Measurements from ENCODE around the gene PCED1B. TPM values are rescaled to one million over a fixed set of nuclear protein-coding genes. Genes with fewer than 3 reads are reported as not detected.
"Not testable (repeated sequence)": the region's sequence is repeated elsewhere in the genome, so short reads cannot be mapped to it uniquely, and the experiment has no call there.

Gene PCED1B
- total RNA-seq, 5 donors from 2014 or later (not counting 1 experiment from before 2014, with no cell fraction given) = 53.7 to 159 (median 119) TPM

DNA sequence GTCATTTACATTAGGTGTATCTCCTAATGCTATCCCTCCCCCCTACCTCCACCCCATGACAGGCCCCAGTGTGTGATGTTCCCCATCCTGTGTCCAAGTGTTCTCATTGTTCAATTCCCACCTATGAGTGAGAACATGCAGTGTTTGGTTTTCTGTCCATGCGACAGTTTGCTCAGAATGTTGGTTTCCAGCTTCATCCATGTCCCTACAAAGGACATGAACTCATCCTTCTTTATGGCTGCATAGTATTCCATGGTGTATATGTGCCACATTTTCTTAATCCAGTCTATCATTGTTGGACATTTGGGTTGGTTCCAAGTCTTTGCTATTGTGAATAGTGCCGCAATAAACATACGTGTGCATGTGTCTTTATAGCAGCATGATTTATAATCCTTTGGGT lies 37.9 kb downstream of the PCED1B start:
- H3K27ac Mint-ChIP-seq; H3K36me3 ChIP-seq (ENCODE audit: control insufficient read depth in 2 of 2, extremely low read depth in 1 of 2, insufficient read depth in 1 of 2, low read length in 1 of 2); H3K4me3 Mint-ChIP-seq; CTCF ChIA-PET; H3K4me1 ChIP-seq (ENCODE audit: control insufficient read depth in 1 of 2, extremely low read depth in 1 of 2, insufficient read depth in 2 of 2, low read length in 2 of 2); ATAC-seq (replicated peaks in 1 of 4); H3K9me3 ChIP-seq; H3K27me3 Mint-ChIP-seq; H3K27me3 ChIP-seq (replicated peaks in 1 of 2; ENCODE audit: control insufficient read depth in 2 of 2, extremely low read depth in 1 of 2, insufficient read depth in 2 of 2, low read length in 1 of 2); POLR2A ChIA-PET; H3K27ac ChIP-seq (ENCODE audit: low read length); H3K9me3 Mint-ChIP-seq; DNase-seq; H3K4me3 ChIP-seq (ENCODE audit: control insufficient read depth in 1 of 2, extremely low read depth in 1 of 2, low read length in 1 of 2): not testable (repeated sequence)
- Mint-ChIP-seq H3K4me1 (peaks cover 8 to 21% (median 9%) of the 10 kb centered on the region in 3 donors), H3K36me3 (peaks cover 52% of the 10 kb centered on the region)
- WGBS (ENCODE audit: insufficient coverage) = no CpG with 5 or more reads among the region's 3 CpGs

DNA sequence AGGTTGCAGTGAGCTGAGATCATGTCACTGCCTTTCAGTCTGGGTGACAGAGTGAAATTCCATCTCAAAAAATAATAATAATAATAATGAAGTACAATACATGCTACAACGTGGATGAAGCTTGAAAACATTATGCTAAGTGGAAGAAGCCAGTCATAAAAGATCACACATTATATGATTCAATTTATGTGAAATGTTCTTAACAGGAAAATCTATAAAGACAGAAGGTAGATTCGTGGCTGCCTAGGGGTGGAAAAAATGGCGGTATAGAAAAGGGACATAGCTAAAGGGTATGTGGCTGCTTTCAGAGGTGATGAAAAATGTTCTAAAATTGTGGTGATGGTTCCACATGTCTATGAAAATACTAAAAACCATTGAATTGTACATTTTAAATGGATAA lies 41.3 kb downstream of the PCED1B start:
- Histone ChIP-seq H3K36me3 (ENCODE audit: control insufficient read depth in 2 of 2, extremely low read depth in 1 of 2, insufficient read depth in 1 of 2, low read length in 1 of 2) (no peaks in the 10 kb centered on the region), H3K4me1 (ENCODE audit: control insufficient read depth in 1 of 2, extremely low read depth in 1 of 2, insufficient read depth in 2 of 2, low read length in 2 of 2) (no peaks in the 10 kb centered on the region), H3K4me3 (ENCODE audit: control insufficient read depth in 1 of 2, extremely low read depth in 1 of 2, low read length in 1 of 2) (no peak overlapping the region), H3K27me3 (replicated peaks in 1 of 2; ENCODE audit: control insufficient read depth in 2 of 2, extremely low read depth in 1 of 2, insufficient read depth in 2 of 2, low read length in 1 of 2) (no peaks in the 10 kb centered on the region), H3K27ac (ENCODE audit: low read length) (no peak overlapping the region), H3K9me3 (no peaks in the 10 kb centered on the region)
- WGBS (ENCODE audit: insufficient coverage) = 58% methylated on average over 2 of the region's 3 CpGs
- CTCF ChIA-PET = interaction anchor here in 1 of 2 donors (1.0 kb wide), 1 partner anchor 49 kb away, joined by 4 read pairs; no protein-coding TSS in a partner anchor
- POLR2A ChIA-PET = no interaction called here
- Mint-ChIP-seq H3K9me3 (no peaks in the 10 kb centered on the region), H3K27me3 (no peaks in the 10 kb centered on the region), H3K4me1 (peaks cover 21 to 30% (median 22%) of the 10 kb centered on the region in 3 donors), H3K27ac (no peak overlapping the region), H3K4me3 (no peak overlapping the region), H3K36me3 (peaks cover 41% of the 10 kb centered on the region)
- ATAC-seq (replicated peaks in 1 of 4) = no peak
- no peak for DNase-seq

DNA sequence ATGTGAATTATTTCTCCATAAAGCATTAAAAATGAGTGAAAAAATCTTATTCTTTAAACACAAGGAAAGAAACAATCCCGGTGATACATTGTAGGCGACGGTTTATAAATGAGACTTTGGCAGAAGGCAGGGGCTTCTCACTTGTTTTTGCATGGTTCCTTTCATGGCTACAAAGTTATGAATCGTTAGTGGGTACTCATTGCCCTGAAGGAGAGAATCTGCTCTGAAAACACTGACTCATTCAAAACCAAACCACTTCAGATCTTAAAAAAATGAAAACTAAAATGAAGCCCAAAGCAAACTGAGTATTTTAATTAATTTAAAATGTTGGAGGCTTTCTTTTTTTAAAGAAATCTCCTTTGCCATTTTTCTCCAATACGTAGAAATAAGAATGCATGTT lies 41.7 kb downstream of the PCED1B start:
- WGBS (ENCODE audit: insufficient coverage) = 89% methylated on average over 3 of the region's 5 CpGs
- H3K4me1 Mint-ChIP-seq = peaks cover 21 to 30% (median 22%) of the 10 kb centered on the region in 3 donors
- DNase-seq = no peak
- H3K4me3 ChIP-seq (ENCODE audit: control insufficient read depth in 1 of 2, extremely low read depth in 1 of 2, low read length in 1 of 2) = no peak overlapping the region
- no peaks in the 10 kb centered on the region for H3K27me3 Mint-ChIP-seq
- H3K36me3 Mint-ChIP-seq = peaks cover 37% of the 10 kb centered on the region
- no peaks in the 10 kb centered on the region for H3K27me3 ChIP-seq (replicated peaks in 1 of 2; ENCODE audit: control insufficient read depth in 2 of 2, extremely low read depth in 1 of 2, insufficient read depth in 2 of 2, low read length in 1 of 2)
- H3K4me1 ChIP-seq (ENCODE audit: control insufficient read depth in 1 of 2, extremely low read depth in 1 of 2, insufficient read depth in 2 of 2, low read length in 2 of 2) = no peaks in the 10 kb centered on the region
- CTCF ChIA-PET = interaction anchor here in 1 of 2 donors (1.0 kb wide), 1 partner anchor 50 kb away, joined by 4 read pairs; no protein-coding TSS in a partner anchor
- POLR2A ChIA-PET = no interaction called here
- H3K36me3 ChIP-seq (ENCODE audit: control insufficient read depth in 2 of 2, extremely low read depth in 1 of 2, insufficient read depth in 1 of 2, low read length in 1 of 2) = no peaks in the 10 kb centered on the region
- H3K27ac Mint-ChIP-seq = no peak overlapping the region
- no peaks in the 10 kb centered on the region for H3K9me3 ChIP-seq
- H3K27ac ChIP-seq (ENCODE audit: low read length) = no peak overlapping the region
- no peak for ATAC-seq (replicated peaks in 1 of 4)
- H3K4me3 Mint-ChIP-seq = no peak overlapping the region
- H3K9me3 Mint-ChIP-seq = no peaks in the 10 kb centered on the region

DNA sequence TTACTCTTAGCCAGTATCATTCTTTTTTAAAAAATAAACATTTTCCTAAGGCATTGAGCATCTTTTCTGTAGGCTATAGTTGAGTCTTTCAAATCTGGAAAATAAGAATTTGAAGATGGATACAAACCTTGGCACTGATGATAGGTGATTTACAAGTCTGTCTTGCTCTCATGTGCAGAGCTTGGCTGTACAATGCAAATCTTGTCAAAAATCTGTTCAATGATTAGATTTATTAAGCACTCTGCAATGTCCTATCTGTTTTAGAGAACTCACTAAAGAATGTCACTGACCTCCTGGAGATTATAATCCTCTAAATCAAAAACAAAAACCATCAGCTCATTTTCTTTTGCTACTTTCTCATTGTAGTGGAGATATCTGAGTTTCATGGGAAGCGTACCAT lies 43.2 kb downstream of the PCED1B start:
- Mint-ChIP-seq H3K27ac (no peak overlapping the region), H3K4me1 (peaks cover 21 to 30% (median 22%) of the 10 kb centered on the region in 3 donors), H3K36me3 (peaks cover 35% of the 10 kb centered on the region), H3K4me3 (no peak overlapping the region), H3K27me3 (no peaks in the 10 kb centered on the region), H3K9me3 (no peaks in the 10 kb centered on the region)
- H3K36me3 ChIP-seq (ENCODE audit: control insufficient read depth in 2 of 2, extremely low read depth in 1 of 2, insufficient read depth in 1 of 2, low read length in 1 of 2) = no peaks in the 10 kb centered on the region
- no peaks in the 10 kb centered on the region for H3K27me3 ChIP-seq (replicated peaks in 1 of 2; ENCODE audit: control insufficient read depth in 2 of 2, extremely low read depth in 1 of 2, insufficient read depth in 2 of 2, low read length in 1 of 2)
- no peak for ATAC-seq (replicated peaks in 1 of 4)
- no peaks in the 10 kb centered on the region for H3K9me3 ChIP-seq
- CTCF ChIA-PET = no interaction called here
- POLR2A ChIA-PET = interaction anchor here in 1 of 2 donors (0.5 kb wide), 1 partner anchor 199 kb away, joined by 3 read pairs; no protein-coding TSS in a partner anchor
- no peak overlapping the region for H3K27ac ChIP-seq (ENCODE audit: low read length)
- DNase-seq = no peak
- H3K4me1 ChIP-seq (ENCODE audit: control insufficient read depth in 1 of 2, extremely low read depth in 1 of 2, insufficient read depth in 2 of 2, low read length in 2 of 2) = no peaks in the 10 kb centered on the region
- no CpG with 5 or more reads among the region's 1 CpG for WGBS (ENCODE audit: insufficient coverage)
- H3K4me3 ChIP-seq (ENCODE audit: control insufficient read depth in 1 of 2, extremely low read depth in 1 of 2, low read length in 1 of 2) = no peak overlapping the region

DNA sequence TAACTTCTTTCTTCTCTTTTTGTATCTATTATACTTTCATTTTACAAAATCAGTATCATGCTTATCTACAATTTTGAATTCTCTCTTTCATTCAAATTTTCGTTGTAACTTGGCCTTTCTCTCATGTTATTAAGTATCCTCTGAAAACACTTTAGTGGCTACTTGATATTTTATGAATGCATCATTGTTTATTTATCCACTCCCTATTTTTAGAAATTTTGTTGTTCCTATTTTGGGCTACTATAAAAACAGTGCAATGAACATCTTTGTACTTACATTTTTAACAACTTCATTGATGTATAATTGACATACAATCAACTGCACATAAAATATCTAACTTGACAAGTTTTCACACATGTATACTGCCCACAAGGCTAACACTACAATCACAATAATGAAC lies 44.3 kb downstream of the PCED1B start:
- POLR2A ChIA-PET = no interaction called here

DNA sequence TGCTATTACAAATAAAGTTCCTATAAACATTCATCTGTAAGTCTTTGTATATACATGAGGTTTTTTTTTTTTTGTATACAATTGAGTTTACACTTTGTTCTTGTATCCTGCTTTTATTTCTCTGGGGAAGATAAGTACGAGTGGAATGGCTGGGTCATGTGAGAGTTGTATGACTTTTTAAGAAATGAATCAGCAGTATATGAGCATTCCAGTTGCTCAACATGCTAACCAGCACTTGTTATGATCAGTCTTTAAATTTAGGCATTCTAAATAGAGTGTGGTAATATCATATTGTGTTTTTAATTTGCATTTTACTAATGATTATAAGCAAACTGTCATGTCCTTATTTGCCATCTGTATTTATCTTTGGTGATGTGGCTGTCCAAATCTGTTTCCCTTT lies 45.0 kb downstream of the PCED1B start:
- H3K27ac Mint-ChIP-seq = no peak overlapping the region
- Histone ChIP-seq H3K4me1 (ENCODE audit: control insufficient read depth in 1 of 2, extremely low read depth in 1 of 2, insufficient read depth in 2 of 2, low read length in 2 of 2) (no peaks in the 10 kb centered on the region), H3K27me3 (replicated peaks in 1 of 2; ENCODE audit: control insufficient read depth in 2 of 2, extremely low read depth in 1 of 2, insufficient read depth in 2 of 2, low read length in 1 of 2) (no peaks in the 10 kb centered on the region), H3K27ac (ENCODE audit: low read length) (no peak overlapping the region), H3K4me3 (ENCODE audit: control insufficient read depth in 1 of 2, extremely low read depth in 1 of 2, low read length in 1 of 2) (no peak overlapping the region), H3K9me3 (no peaks in the 10 kb centered on the region), H3K36me3 (ENCODE audit: control insufficient read depth in 2 of 2, extremely low read depth in 1 of 2, insufficient read depth in 1 of 2, low read length in 1 of 2) (no peaks in the 10 kb centered on the region)
- peaks cover 21 to 28% (median 24%) of the 10 kb centered on the region in 3 donors for H3K4me1 Mint-ChIP-seq
- no peaks in the 10 kb centered on the region for H3K27me3 Mint-ChIP-seq
- peaks cover 26% of the 10 kb centered on the region for H3K36me3 Mint-ChIP-seq
- WGBS (ENCODE audit: insufficient coverage) = 86% methylated on average over 1 of the region's 1 CpG
- POLR2A ChIA-PET = no interaction called here
- no peak overlapping the region for H3K4me3 Mint-ChIP-seq
- H3K9me3 Mint-ChIP-seq = no peaks in the 10 kb centered on the region
- ATAC-seq (replicated peaks in 1 of 4) (no peak), DNase-seq (no peak)
- CTCF ChIA-PET = no interaction called here

More for the DNA sequence above, 44.3 kb downstream of the PCED1B start:
- DNase-seq (no peak), ATAC-seq (replicated peaks in 1 of 4) (no peak)
- no CpG with 5 or more reads among the region's 1 CpG for WGBS (ENCODE audit: insufficient coverage)
- H3K9me3 ChIP-seq = no peaks in the 10 kb centered on the region
- H3K4me3 Mint-ChIP-seq = no peak overlapping the region
- no peak overlapping the region for H3K27ac ChIP-seq (ENCODE audit: low read length)
- no peaks in the 10 kb centered on the region for H3K27me3 Mint-ChIP-seq
- no peaks in the 10 kb centered on the region for H3K9me3 Mint-ChIP-seq
- H3K27ac Mint-ChIP-seq = no peak overlapping the region
- peaks cover 21 to 26% (median 22%) of the 10 kb centered on the region in 3 donors for H3K4me1 Mint-ChIP-seq
- no peaks in the 10 kb centered on the region for H3K4me1 ChIP-seq (ENCODE audit: control insufficient read depth in 1 of 2, extremely low read depth in 1 of 2, insufficient read depth in 2 of 2, low read length in 2 of 2)
- peaks cover 24% of the 10 kb centered on the region for H3K36me3 Mint-ChIP-seq
- H3K36me3 ChIP-seq (ENCODE audit: control insufficient read depth in 2 of 2, extremely low read depth in 1 of 2, insufficient read depth in 1 of 2, low read length in 1 of 2) = no peaks in the 10 kb centered on the region
- no peaks in the 10 kb centered on the region for H3K27me3 ChIP-seq (replicated peaks in 1 of 2; ENCODE audit: control insufficient read depth in 2 of 2, extremely low read depth in 1 of 2, insufficient read depth in 2 of 2, low read length in 1 of 2)
- H3K4me3 ChIP-seq (ENCODE audit: control insufficient read depth in 1 of 2, extremely low read depth in 1 of 2, low read length in 1 of 2) = no peak overlapping the region
- CTCF ChIA-PET = no interaction called here

DNA sequence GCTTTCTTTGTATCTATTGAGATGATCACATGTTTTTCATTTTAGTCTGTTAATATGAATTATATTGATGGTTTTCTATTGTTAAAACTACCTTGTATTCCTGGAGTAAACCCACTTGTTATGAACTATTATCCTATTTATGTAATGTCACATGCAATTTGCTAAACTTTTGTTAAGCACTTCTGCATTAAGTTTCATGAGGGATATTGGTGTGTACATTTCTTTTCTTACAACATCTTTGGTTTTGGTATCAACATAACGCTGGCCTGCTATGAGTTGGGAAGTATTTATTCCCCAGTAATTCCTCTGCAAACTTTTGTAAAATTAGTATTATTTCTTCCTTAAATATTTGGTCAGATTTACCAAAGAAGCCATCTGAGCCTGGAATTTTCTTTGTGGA lies 46.8 kb downstream of the PCED1B start:
- Histone ChIP-seq H3K4me3 (ENCODE audit: control insufficient read depth in 1 of 2, extremely low read depth in 1 of 2, low read length in 1 of 2) (no peak overlapping the region), H3K4me1 (ENCODE audit: control insufficient read depth in 1 of 2, extremely low read depth in 1 of 2, insufficient read depth in 2 of 2, low read length in 2 of 2) (no peaks in the 10 kb centered on the region), H3K27me3 (replicated peaks in 1 of 2; ENCODE audit: control insufficient read depth in 2 of 2, extremely low read depth in 1 of 2, insufficient read depth in 2 of 2, low read length in 1 of 2) (no peaks in the 10 kb centered on the region), H3K36me3 (ENCODE audit: control insufficient read depth in 2 of 2, extremely low read depth in 1 of 2, insufficient read depth in 1 of 2, low read length in 1 of 2) (no peaks in the 10 kb centered on the region), H3K9me3 (no peaks in the 10 kb centered on the region), H3K27ac (ENCODE audit: low read length) (no peak overlapping the region)
- Mint-ChIP-seq H3K27ac (no peak overlapping the region), H3K36me3 (peaks cover 24% of the 10 kb centered on the region), H3K9me3 (no peaks in the 10 kb centered on the region), H3K4me3 (no peak overlapping the region), H3K4me1 (peaks cover 20 to 22% (median 21%) of the 10 kb centered on the region in 3 donors), H3K27me3 (no peaks in the 10 kb centered on the region)
- WGBS (ENCODE audit: insufficient coverage) = no CpG with 5 or more reads among the region's 1 CpG
- CTCF ChIA-PET = no interaction called here
- ATAC-seq (replicated peaks in 1 of 4) = no peak
- POLR2A ChIA-PET = interaction anchor here in 1 of 2 donors (0.6 kb wide), 1 partner anchor 467 kb away, joined by 4 read pairs; no protein-coding TSS in a partner anchor
- no peak for DNase-seq

Measured in T-cell (primary cell).